Spleen (tissue), 11 donors: Measurements from ENCODE around the gene SDK1. TPM values are rescaled to one million over a fixed set of nuclear protein-coding genes. Genes with fewer than 3 reads are reported as not detected.

ENCODE experiments used
- DNase-seq: peaks from one replicate; pipeline ENCODE4 v3.0.0-alpha.2; 2020
- H3K27ac ChIP-seq, 8 donors: fragments of 200-600 bp; sonication (generic) in 7 of 8; 1 replicate in 4 of 8; 2 replicates in 4 of 8; pipeline versions ENCODE4 v1.5.0 to v1.8.0; 2016 to 2021; ENCODE audit warnings: inconsistent platforms in 4 of 8, mild to moderate bottlenecking in 4 of 8, moderate library complexity in 1 of 8
- H3K27me3 ChIP-seq, 7 donors: fragments of 200-600 bp; sonication (generic) in 6 of 7; replicated peaks in 1 of 7; 1 replicate in 4 of 7; 2 replicates in 3 of 7; pipeline versions ENCODE4 v1.5.0 to v1.8.0; 2016 to 2021; ENCODE audit warnings: inconsistent platforms in 3 of 7, mild to moderate bottlenecking in 1 of 7
- H3K36me3 ChIP-seq, 6 donors: fragments of 200-600 bp; sonication (generic) in 5 of 6; 1 replicate in 4 of 6; 2 replicates in 2 of 6; pipeline versions ENCODE4 v1.5.0 to v1.8.0; 2016 to 2021; ENCODE audit warnings: inconsistent platforms in 2 of 6
- H3K4me1 ChIP-seq, 6 donors: fragments of 200-600 bp; sonication (generic) in 5 of 6; 1 replicate in 3 of 6; 2 replicates in 3 of 6; pipeline versions ENCODE4 v1.5.0 to v1.8.0; 2016 to 2021; ENCODE audit warnings: inconsistent platforms in 3 of 6
- H3K4me3 ChIP-seq, 8 donors: fragments of 200-600 bp; sonication (generic) in 7 of 8; 1 replicate in 4 of 8; 2 replicates in 4 of 8; pipeline versions ENCODE4 v1.5.0 to v1.8.0; 2016 to 2021; ENCODE audit warnings: inconsistent platforms in 4 of 8, mild to moderate bottlenecking in 4 of 8, moderate library complexity in 2 of 8
- H3K9me3 ChIP-seq, 8 donors: fragments of 200-600 bp; sonication (generic) in 7 of 8; 1 replicate in 4 of 8; 2 replicates in 4 of 8; pipeline versions ENCODE4 v1.5.0 to v1.8.0; 2016 to 2021; ENCODE audit warnings: inconsistent platforms in 4 of 8
- POLR2A ChIP-seq, 3 donors: fragments of 450-650 bp; IDR thresholded peaks; one replicate each; pipeline ENCODE4 v1.5.1; 2017; ENCODE audit warnings: antibody characterized with exemption in 3 of 3, mild to moderate bottlenecking in 1 of 3
- POLR2AphosphoS5 ChIP-seq, 3 donors: sonication (generic); formaldehyde crosslinking; IDR thresholded peaks; one replicate each; pipeline ENCODE4 v1.5.1; 2017; ENCODE audit warnings: antibody characterized with exemption in 3 of 3
- WGBS, 5 donors: extraction: QIAGEN DNeasy Blood & Tissue Kit in 3 of 5; methylation state at CpG; one replicate each; pipeline versions ENCODE4 v1.1.5 to v1.1.7; 2013 to 2018; 5-methylcytosine and 5-hydroxymethylcytosine counted together
- intact Hi-C: fragments of 100-400 bp; cut with DNase I; formaldehyde crosslinking; loops from one replicate; pipeline ENCODE4 v1.15.0; 2023; ENCODE audit warnings: low total_unique reads
- polyA plus RNA-seq, 3 donors: library from polyadenylated mRNA; stranded (reverse); fragments of 200-250 nt; gene quantifications; one replicate each; pipeline ENCODE4 v1.2.1, GENCODE V29; 2013
- total RNA-seq, 7 donors: library from RNA; depleted of rRNA in 3 of 7; stranded (reverse); fragments of >200 nt in 3 of 7; fragmentation: NEBNext Ultra II Directional in 4 of 7; extraction: Animal tissue kit (Norgen Biotek cat#: 25700) in 4 of 7; gene quantifications; one replicate each; pipeline versions ENCODE4 v1.1.0 to v1.2.1, GENCODE V29; 2016 to 2021
- TF ChIP-seq, protein P1 (sequence below), 11 experiments: fragments of 200-600 bp in 7 of 11; fragments of 450-650 bp in 4 of 11; sonication (generic) in 4 of 11; IDR thresholded peaks in 8 of 11; conservative IDR thresholded peaks in 3 of 11; 1 replicate in 7 of 11; 2 replicates in 4 of 11; pipeline versions ENCODE4 v1.4.0 to v1.8.0; 2016 to 2021; ENCODE audit warnings: antibody characterized with exemption in 11 of 11, inconsistent platforms in 4 of 11, mild to moderate bottlenecking in 1 of 11
- donor health status: healthy with polysubstance abuse.
- donor health status: DM: no; HTN: no; CAD: no; lungs with moderate emphysema.
- donor health status: DM: no; HTN: no; CAD: no.
- donor health status: Bipolar disorder and iron deficiency.
- donor health status: healthy.
- donor health status: DM: no; HTN: no; CAD: no.
- donor health status: DM: yes; HTN: yes; CAD: no.

Gene SDK1
- total and polyA plus RNA-seq, 10 donors = 3.2 to 54.1 (median 35.1) TPM

GRCh38 chr7:3517344-3517743 lies 216.3 kb downstream of the SDK1 start:
- Histone ChIP-seq H3K9me3 (no peaks in the 10 kb centered on the region), H3K4me1 (no peaks in the 10 kb centered on the region), H3K4me3 (no peak overlapping the region), H3K27ac (no peak overlapping the region), H3K36me3 (no peaks in the 10 kb centered on the region), H3K27me3 (no peaks in the 10 kb centered on the region)
- WGBS, 5 donors = 61 to 82% (median 76%) methylated on average over 3 of the region's 3 CpGs
- DNase-seq = no peak
- TF ChIP-seq POLR2A (IDR thresholded peaks at IDR 0.05) = no peak
- TF ChIP-seq POLR2AphosphoS5 (IDR thresholded peaks at IDR 0.05) = no peak
- TF ChIP-seq, protein P1, sequence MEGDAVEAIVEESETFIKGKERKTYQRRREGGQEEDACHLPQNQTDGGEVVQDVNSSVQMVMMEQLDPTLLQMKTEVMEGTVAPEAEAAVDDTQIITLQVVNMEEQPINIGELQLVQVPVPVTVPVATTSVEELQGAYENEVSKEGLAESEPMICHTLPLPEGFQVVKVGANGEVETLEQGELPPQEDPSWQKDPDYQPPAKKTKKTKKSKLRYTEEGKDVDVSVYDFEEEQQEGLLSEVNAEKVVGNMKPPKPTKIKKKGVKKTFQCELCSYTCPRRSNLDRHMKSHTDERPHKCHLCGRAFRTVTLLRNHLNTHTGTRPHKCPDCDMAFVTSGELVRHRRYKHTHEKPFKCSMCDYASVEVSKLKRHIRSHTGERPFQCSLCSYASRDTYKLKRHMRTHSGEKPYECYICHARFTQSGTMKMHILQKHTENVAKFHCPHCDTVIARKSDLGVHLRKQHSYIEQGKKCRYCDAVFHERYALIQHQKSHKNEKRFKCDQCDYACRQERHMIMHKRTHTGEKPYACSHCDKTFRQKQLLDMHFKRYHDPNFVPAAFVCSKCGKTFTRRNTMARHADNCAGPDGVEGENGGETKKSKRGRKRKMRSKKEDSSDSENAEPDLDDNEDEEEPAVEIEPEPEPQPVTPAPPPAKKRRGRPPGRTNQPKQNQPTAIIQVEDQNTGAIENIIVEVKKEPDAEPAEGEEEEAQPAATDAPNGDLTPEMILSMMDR (IDR thresholded peaks at IDR 0.05 in 8 of 11, conservative IDR thresholded peaks at IDR 0.05 in 3 of 11) = no peak
- intact Hi-C loops = no loop called here

DNA sequence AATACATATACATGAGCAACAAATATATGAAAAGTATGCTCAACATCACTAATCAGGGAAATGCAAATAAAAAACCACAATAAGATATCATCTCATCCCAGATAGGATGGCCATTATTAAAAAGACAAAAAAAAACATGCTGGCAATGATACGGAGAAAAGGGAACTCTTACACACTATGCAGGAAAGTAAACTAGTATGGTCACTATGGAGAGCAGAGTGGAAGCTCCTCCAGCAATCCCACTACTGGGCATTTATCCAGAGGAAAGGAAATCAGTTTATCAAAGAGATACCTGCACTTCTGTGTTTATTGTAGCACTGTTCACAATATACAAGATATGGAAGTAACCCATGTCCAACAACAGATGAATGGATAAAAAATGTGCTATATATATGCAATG lies 217.5 kb downstream of the SDK1 start:
- intact Hi-C loops = no loop called here
- H3K36me3 ChIP-seq = no peaks in the 10 kb centered on the region
- H3K4me1 ChIP-seq = peaks cover 0 to 3% (median 0%) of the 10 kb centered on the region in 6 donors
- H3K9me3 ChIP-seq = no peaks in the 10 kb centered on the region
- no peak for DNase-seq
- H3K27ac ChIP-seq = no peak overlapping the region
- TF ChIP-seq POLR2AphosphoS5 (IDR thresholded peaks at IDR 0.05) (no peak), POLR2A (IDR thresholded peaks at IDR 0.05) (no peak)
- TF ChIP-seq, protein P1 (IDR thresholded peaks at IDR 0.05 in 8 of 11, conservative IDR thresholded peaks at IDR 0.05 in 3 of 11) = no peak
- WGBS, 5 donors = 69 to 80% (median 77%) methylated on average over 1 of the region's 1 CpG
- H3K27me3 ChIP-seq = no peaks in the 10 kb centered on the region
- no peak overlapping the region for H3K4me3 ChIP-seq

GRCh38 chr7:3520206-3520605 lies 219.2 kb downstream of the SDK1 start:
- Histone ChIP-seq H3K4me3 (no peak overlapping the region), H3K9me3 (no peaks in the 10 kb centered on the region), H3K36me3 (no peaks in the 10 kb centered on the region), H3K27ac (no peak overlapping the region), H3K27me3 (no peaks in the 10 kb centered on the region), H3K4me1 (peaks cover 0 to 6% (median 0%) of the 10 kb centered on the region in 6 donors)
- 47 to 76% (median 63%) methylated on average over 2 of the region's 2 CpGs for WGBS, 5 donors
- intact Hi-C loops = no loop called here
- DNase-seq = no peak
- TF ChIP-seq POLR2A (IDR thresholded peaks at IDR 0.05) (no peak), POLR2AphosphoS5 (IDR thresholded peaks at IDR 0.05) (no peak)
- TF ChIP-seq, protein P1 (IDR thresholded peaks at IDR 0.05 in 8 of 11, conservative IDR thresholded peaks at IDR 0.05 in 3 of 11) = no peak

GRCh38 chr7:3527496-3528124 lies 226.6 kb downstream of the SDK1 start:
- intact Hi-C loops = no loop called here
- no peak overlapping the region for H3K4me3 ChIP-seq
- DNase-seq = no peak
- no peak overlapping the region for H3K27ac ChIP-seq
- H3K27me3 ChIP-seq = no peaks in the 10 kb centered on the region
- H3K4me1 ChIP-seq = peaks cover 0 to 6% (median 0%) of the 10 kb centered on the region in 6 donors
- H3K36me3 ChIP-seq = no peaks in the 10 kb centered on the region
- no peak for TF ChIP-seq POLR2AphosphoS5 (IDR thresholded peaks at IDR 0.05)
- 88 to 95% (median 93%) methylated on average over 2 of the region's 2 CpGs for WGBS, 5 donors
- no peaks in the 10 kb centered on the region for H3K9me3 ChIP-seq
